ENCODE data around the gene CDHR2.

- TF ChIP-seq CTCF (IDR thresholded peaks at IDR 0.05) (no peak), ZFX (IDR thresholded peaks at IDR 0.05; ENCODE audit: borderline replicate concordance) (no peak)
Measured at GRCh38 chr5:176538230-176538988, 10.7 kb upstream of the CDHR2 start.
